HepG2 (cell line): ENCODE measurements around the gene PCDH12. TPM values are rescaled to one million over a fixed set of nuclear protein-coding genes. Genes with fewer than 3 reads are reported as not detected.

Experiments used
- AFF4 ChIP-seq: sonication (generic); formaldehyde crosslinking; IDR thresholded peaks from 2 replicates; pipeline ENCODE4 v1.4.0; 2020; ENCODE audit warnings: missing genetic modification reagents
- CEBPB ChIP-seq: IDR thresholded peaks from 2 replicates; pipeline ENCODE4 v1.6.1; 2011; ENCODE audit warnings: low read depth, low read length, improper control_type of control experiment, borderline replicate concordance
- KLF9 ChIP-seq: IDR thresholded peaks from 2 replicates; pipeline ENCODE4 v1.6.1; 2016; ENCODE audit warnings: low read depth
- NFIC ChIP-seq: IDR thresholded peaks from 2 replicates; pipeline ENCODE4 v1.6.1; 2012; ENCODE audit warnings: mild to moderate bottlenecking, low read length, inconsistent platforms
- NFKBIZ ChIP-seq: IDR thresholded peaks from 2 replicates; pipeline ENCODE4 v1.6.1; 2018; ENCODE audit warnings: missing genetic modification reagents, missing compliant biosample characterization
- TBX2 ChIP-seq: sonication (generic); formaldehyde crosslinking; IDR thresholded peaks from 2 replicates; pipeline ENCODE4 v1.5.0; 2020; ENCODE audit warnings: missing genetic modification reagents, mild to moderate bottlenecking, borderline replicate concordance
- ZNF230 ChIP-seq: sonication (generic); formaldehyde crosslinking; IDR thresholded peaks from 2 replicates; pipeline ENCODE4 v1.4.0; 2020; ENCODE audit warnings: mild to moderate bottlenecking, missing genetic modification reagents
- ZNF256 ChIP-seq: sonication (generic); formaldehyde crosslinking; conservative IDR thresholded peaks from 2 replicates; pipeline ENCODE4 v1.4.0; 2020; ENCODE audit warnings: missing genetic modification reagents
- ZNF329 ChIP-seq: sonication (generic); formaldehyde crosslinking; IDR thresholded peaks from 2 replicates; pipeline ENCODE4 v1.9.0; 2021; ENCODE audit warnings: low read depth, mild to moderate bottlenecking, missing genetic modification reagents
- ZNF720 ChIP-seq: sonication (generic); formaldehyde crosslinking; IDR thresholded peaks from 2 replicates; pipeline ENCODE4 v1.4.0; 2020; ENCODE audit warnings: missing genetic modification reagents
- ZNF878 ChIP-seq: sonication (generic); formaldehyde crosslinking; IDR thresholded peaks from 2 replicates; pipeline ENCODE4 v1.8.1; 2023; ENCODE audit warnings: mild to moderate bottlenecking, missing genetic modification reagents, moderate library complexity
- ZNF891 ChIP-seq: sonication (generic); formaldehyde crosslinking; IDR thresholded peaks from 2 replicates; pipeline ENCODE4 v1.5.0; 2020; ENCODE audit warnings: mild to moderate bottlenecking, missing genetic modification reagents
- ZSCAN9 ChIP-seq: IDR thresholded peaks from 2 replicates; pipeline ENCODE4 v1.6.1; 2016; ENCODE audit warnings: borderline replicate concordance
- polyA plus RNA-seq, 8 experiments: library from polyadenylated mRNA; depleted of rRNA in 3 of 8; stranded (reverse) in 7 of 8; unstranded in 1 of 8; fragments of >200 nt; fragmentation: Illumina TruSeq in 4 of 8; extraction: Trizol in 4 of 8; gene quantifications; 2 replicates each; pipeline versions ENCODE4 v1.2.1 to v1.2.3, GENCODE V29; 2011 to 2016; ENCODE audit warnings: low read depth in 4 of 8, missing spikeins in 1 of 8, mixed read lengths in 1 of 8; ENCODE audit not compliant: insufficient read depth in 1 of 8
- total RNA-seq, 5 experiments: library from RNA; depleted of rRNA; stranded (reverse); fragments of >200 nt; fragmentation: Illumina TruSeq; extraction: Trizol; gene quantifications; 2 replicates each; pipeline ENCODE4 v1.2.3, GENCODE V29; 2016; ENCODE audit warnings: low read depth in 1 of 5
- TF ChIP-seq, protein P1 (sequence below): sonication (generic); IDR thresholded peaks from 2 replicates; pipeline ENCODE4 v1.6.1; 2016; ENCODE audit warnings: low read depth, borderline replicate concordance
- TF ChIP-seq, protein P2 (sequence below): sonication (generic); formaldehyde crosslinking; IDR thresholded peaks from 2 replicates; pipeline ENCODE4 v1.4.0; 2020; ENCODE audit warnings: mild to moderate bottlenecking, missing genetic modification reagents
- TF ChIP-seq, protein P3 (sequence below), 2 experiments: sonication (generic) in 1 of 2; formaldehyde crosslinking in 1 of 2; IDR thresholded peaks; 2 replicates each; pipeline versions ENCODE4 v1.6.1 to v1.9.0; 2014 to 2022; ENCODE audit warnings: antibody characterized with exemption in 1 of 2, borderline replicate concordance in 1 of 2, inconsistent platforms in 1 of 2, low read depth in 1 of 2, missing genetic modification reagents in 1 of 2

Gene PCDH12
- total and polyA plus RNA-seq, 2 of the 13 experiments (the other 11 are each of a cell fraction or from before 2014, with no cell fraction given): not detected

DNA sequence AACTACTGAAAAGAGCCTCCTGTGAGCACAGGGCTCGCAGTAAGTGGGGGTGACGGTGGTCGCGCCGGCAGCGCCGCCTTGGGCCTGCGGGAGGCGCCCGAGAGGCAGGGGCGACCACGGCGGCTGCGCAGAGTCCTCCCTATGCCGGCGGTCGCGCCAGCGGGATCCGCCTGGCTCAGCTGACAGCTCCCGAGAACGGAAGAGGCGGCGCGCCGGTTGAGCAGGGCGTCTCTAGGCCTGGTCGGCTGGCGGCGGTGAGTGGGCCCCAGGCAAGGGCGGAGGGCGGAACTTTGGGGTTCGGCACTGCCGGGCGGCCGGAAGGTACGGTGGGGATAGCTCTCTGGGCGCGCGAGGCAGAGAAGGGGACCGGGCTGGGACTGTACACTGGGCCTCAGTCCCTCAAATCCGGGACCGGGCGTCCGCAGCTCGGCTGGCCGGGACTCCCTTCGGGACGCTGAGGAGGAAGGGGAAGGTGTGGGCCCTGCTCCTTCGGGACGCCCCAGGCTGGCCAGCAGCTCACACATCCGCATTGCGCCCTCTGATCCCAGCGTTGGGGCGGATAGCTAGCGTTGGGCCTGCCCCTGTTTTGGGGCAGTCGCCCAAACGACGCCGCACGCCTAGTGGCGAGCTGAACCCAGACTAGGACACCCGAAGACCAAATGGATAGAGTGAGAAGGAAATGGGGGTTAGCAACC lies 11.1 kb upstream of the PCDH12 start, which contains the start of gene RNF14 (continued):
- TF ChIP-seq ZNF878 (CRISPR knock-in tag) (no peak), ZNF891 (CRISPR knock-in tag) (peak; percentile 94; the same call in 1 of the 2 replicates), ZSCAN9 (CRISPR knock-in tag) (no peak; the same call in 1 of the 2 replicates), NFIC (no peak), CEBPB (no peak), NFKBIZ (0 out of 2 replicates have a peak, but pooled peaks have one; percentile 25), ZNF230 (CRISPR knock-in tag) (peak; percentile 64; the same call in 1 of the 2 replicates), ZNF329 (peak; percentile 79; the same call in 1 of the 2 replicates), ZNF256 (CRISPR knock-in tag) (0 out of 2 replicates have a peak, but pooled peaks have one; percentile 54), KLF9 (CRISPR knock-in tag) (0 out of 2 replicates have a peak, but pooled peaks have one; percentile 58), TBX2 (CRISPR knock-in tag) (peak; percentile 88), AFF4 (CRISPR knock-in tag) (0 out of 2 replicates have a peak, but pooled peaks have one; percentile 62), ZNF720 (CRISPR knock-in tag) (no peak)
- TF ChIP-seq, protein P1, sequence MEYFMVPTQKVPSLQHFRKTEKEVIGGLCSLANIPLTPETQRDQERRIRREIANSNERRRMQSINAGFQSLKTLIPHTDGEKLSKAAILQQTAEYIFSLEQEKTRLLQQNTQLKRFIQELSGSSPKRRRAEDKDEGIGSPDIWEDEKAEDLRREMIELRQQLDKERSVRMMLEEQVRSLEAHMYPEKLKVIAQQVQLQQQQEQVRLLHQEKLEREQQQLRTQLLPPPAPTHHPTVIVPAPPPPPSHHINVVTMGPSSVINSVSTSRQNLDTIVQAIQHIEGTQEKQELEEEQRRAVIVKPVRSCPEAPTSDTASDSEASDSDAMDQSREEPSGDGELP: peak; percentile 97
- TF ChIP-seq, protein P2, sequence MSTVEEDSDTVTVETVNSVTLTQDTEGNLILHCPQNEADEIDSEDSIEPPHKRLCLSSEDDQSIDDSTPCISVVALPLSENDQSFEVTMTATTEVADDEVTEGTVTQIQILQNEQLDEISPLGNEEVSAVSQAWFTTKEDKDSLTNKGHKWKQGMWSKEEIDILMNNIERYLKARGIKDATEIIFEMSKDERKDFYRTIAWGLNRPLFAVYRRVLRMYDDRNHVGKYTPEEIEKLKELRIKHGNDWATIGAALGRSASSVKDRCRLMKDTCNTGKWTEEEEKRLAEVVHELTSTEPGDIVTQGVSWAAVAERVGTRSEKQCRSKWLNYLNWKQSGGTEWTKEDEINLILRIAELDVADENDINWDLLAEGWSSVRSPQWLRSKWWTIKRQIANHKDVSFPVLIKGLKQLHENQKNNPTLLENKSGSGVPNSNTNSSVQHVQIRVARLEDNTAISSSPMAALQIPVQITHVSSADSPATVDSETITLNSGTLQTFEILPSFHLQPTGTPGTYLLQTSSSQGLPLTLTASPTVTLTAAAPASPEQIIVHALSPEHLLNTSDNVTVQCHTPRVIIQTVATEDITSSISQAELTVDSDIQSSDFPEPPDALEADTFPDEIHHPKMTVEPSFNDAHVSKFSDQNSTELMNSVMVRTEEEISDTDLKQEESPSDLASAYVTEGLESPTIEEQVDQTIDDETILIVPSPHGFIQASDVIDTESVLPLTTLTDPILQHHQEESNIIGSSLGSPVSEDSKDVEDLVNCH (CRISPR knock-in tag): no peak
- TF ChIP-seq, protein P3, sequence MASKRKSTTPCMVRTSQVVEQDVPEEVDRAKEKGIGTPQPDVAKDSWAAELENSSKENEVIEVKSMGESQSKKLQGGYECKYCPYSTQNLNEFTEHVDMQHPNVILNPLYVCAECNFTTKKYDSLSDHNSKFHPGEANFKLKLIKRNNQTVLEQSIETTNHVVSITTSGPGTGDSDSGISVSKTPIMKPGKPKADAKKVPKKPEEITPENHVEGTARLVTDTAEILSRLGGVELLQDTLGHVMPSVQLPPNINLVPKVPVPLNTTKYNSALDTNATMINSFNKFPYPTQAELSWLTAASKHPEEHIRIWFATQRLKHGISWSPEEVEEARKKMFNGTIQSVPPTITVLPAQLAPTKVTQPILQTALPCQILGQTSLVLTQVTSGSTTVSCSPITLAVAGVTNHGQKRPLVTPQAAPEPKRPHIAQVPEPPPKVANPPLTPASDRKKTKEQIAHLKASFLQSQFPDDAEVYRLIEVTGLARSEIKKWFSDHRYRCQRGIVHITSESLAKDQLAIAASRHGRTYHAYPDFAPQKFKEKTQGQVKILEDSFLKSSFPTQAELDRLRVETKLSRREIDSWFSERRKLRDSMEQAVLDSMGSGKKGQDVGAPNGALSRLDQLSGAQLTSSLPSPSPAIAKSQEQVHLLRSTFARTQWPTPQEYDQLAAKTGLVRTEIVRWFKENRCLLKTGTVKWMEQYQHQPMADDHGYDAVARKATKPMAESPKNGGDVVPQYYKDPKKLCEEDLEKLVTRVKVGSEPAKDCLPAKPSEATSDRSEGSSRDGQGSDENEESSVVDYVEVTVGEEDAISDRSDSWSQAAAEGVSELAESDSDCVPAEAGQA (IDR thresholded peaks at IDR 0.05; ENCODE audit: low read depth): no peak
- TF ChIP-seq, protein P3 (CRISPR knock-in tag; IDR thresholded peaks at IDR 0.05; ENCODE audit: borderline replicate concordance): 0 out of 2 replicates have a peak, but pooled peaks have one; percentile 60
